PC-9 (cell line): ENCODE results near the gene RFTN1.

Source experiments
- CTCF ChIP-seq: fragments of 200-600 bp; sonication (generic); conservative IDR thresholded peaks from 2 replicates; pipeline ENCODE4 v1.6.1; 2017; ENCODE audit warnings: mixed run types, antibody characterized with exemption, mild to moderate bottlenecking, moderate library complexity
- EZH2 ChIP-seq: fragments of 200-600 bp; sonication (generic); IDR thresholded peaks from 2 replicates; pipeline ENCODE4 v1.8.0; 2017; ENCODE audit warnings: antibody characterized with exemption, low read depth

GRCh38 chr3:16427103-16427965 is 86.2 kb downstream of the RFTN1 start:
- no peak for TF ChIP-seq CTCF
- TF ChIP-seq EZH2 = no peak
